Ovary (tissue), 9 donors: ENCODE results near the gene ATP6V1G2. TPM values are rescaled to one million over a fixed set of nuclear protein-coding genes. Genes with fewer than 3 reads are reported as not detected.
A peak's percentile ranks its signal among the peaks of the same experiment; 100 is the strongest.

Experiments
- DNase-seq, 5 donors: peaks; one replicate each; pipeline ENCODE4 v3.0.0-alpha.2; 2019 to 2020
- H3K27ac ChIP-seq, 2 donors: fragments of 200-600 bp; one replicate each; pipeline versions ENCODE4 v1.5.1 to v1.8.0; 2019 to 2022
- H3K27me3 ChIP-seq: fragments of 200-600 bp; one replicate; pipeline ENCODE4 v1.8.0; 2022
- H3K36me3 ChIP-seq: fragments of 200-600 bp; sonication (generic); one replicate; pipeline ENCODE4 v1.5.1; 2019
- H3K4me1 ChIP-seq: one replicate; pipeline ENCODE4 v1.8.1; 2013; ENCODE audit warnings: mild to moderate bottlenecking, moderate library complexity; ENCODE audit not compliant: insufficient read depth
- H3K4me3 ChIP-seq: fragments of 200-600 bp; sonication (generic); one replicate; pipeline ENCODE4 v1.5.1; 2017
- H3K9me3 ChIP-seq, 2 donors: fragments of 200-600 bp in 1 of 2; sonication (generic) in 1 of 2; one replicate each; pipeline versions ENCODE4 v1.5.1 to v1.8.1; 2013 to 2019; ENCODE audit warnings: mild to moderate bottlenecking in 1 of 2, moderate library complexity in 1 of 2
- EP300 ChIP-seq: sonication (generic); formaldehyde crosslinking; IDR thresholded peaks from one replicate; pipeline ENCODE4 v1.6.1; 2017; ENCODE audit warnings: antibody characterized with exemption
- POLR2A ChIP-seq: fragments of 450-650 bp; IDR thresholded peaks from one replicate; pipeline ENCODE4 v1.6.1; 2017; ENCODE audit warnings: antibody characterized with exemption, mild to moderate bottlenecking, moderate library complexity
- WGBS, 3 donors: extraction: QIAGEN DNeasy Blood & Tissue Kit in 1 of 3; methylation state at CpG; one replicate each; pipeline versions ENCODE4 v1.1.5 to v1.1.7; 2013 to 2017; 5-methylcytosine and 5-hydroxymethylcytosine counted together
- intact Hi-C, 4 donors: fragments of 100-400 bp; cut with DNase I; formaldehyde crosslinking; loops; one replicate each; pipeline versions ENCODE4 v1.11.0 to v1.15.1; 2022 to 2023
- polyA plus RNA-seq, 2 donors: library from polyadenylated mRNA; stranded (reverse); fragments of 200-250 nt in 1 of 2; fragments of 350-450 nt in 1 of 2; fragmentation: Illumina TruSeq in 1 of 2; extraction: RNeasy Lipid Tissue Mini Kit (QIAGEN cat#74804) in 1 of 2; gene quantifications; one replicate each; pipeline ENCODE4 v1.2.3, GENCODE V29; 2013 to 2014
- total RNA-seq, 7 donors: library from RNA; depleted of rRNA in 2 of 7; stranded (reverse); fragments of >200 nt in 2 of 7; fragmentation: NEBNext Ultra II Directional in 3 of 7; extraction: Animal tissue kit (Norgen Biotek cat#: 25700) in 3 of 7; gene quantifications; one replicate each; pipeline versions ENCODE4 v1.1.0 to v1.2.4, GENCODE V29; 2016 to 2023
- TF ChIP-seq, protein P1 (sequence below), 3 donors: fragments of 450-650 bp in 2 of 3; fragments of 200-600 bp in 1 of 3; IDR thresholded peaks; one replicate each; pipeline versions ENCODE4 v1.5.1 to v1.8.0; 2016 to 2022; ENCODE audit warnings: antibody characterized with exemption in 3 of 3, mild to moderate bottlenecking in 1 of 3
- donor health status: DM: no; HTN: no; CAD: no; lungs with moderate emphysema.
- donor health status: DM: no; HTN: no; CAD: no.
- donor health status: Bipolar disorder and iron deficiency.
- donor health status: DM: yes; HTN: yes; CAD: no.
- donor health status: DM: no; HTN: no; CAD: no.
- donor health status: DM: yes; HTN: yes; CAD: no.

Gene ATP6V1G2
- total and polyA plus RNA-seq, 9 donors = 0.93 to 9.3 (median 2.5) TPM

DNA sequence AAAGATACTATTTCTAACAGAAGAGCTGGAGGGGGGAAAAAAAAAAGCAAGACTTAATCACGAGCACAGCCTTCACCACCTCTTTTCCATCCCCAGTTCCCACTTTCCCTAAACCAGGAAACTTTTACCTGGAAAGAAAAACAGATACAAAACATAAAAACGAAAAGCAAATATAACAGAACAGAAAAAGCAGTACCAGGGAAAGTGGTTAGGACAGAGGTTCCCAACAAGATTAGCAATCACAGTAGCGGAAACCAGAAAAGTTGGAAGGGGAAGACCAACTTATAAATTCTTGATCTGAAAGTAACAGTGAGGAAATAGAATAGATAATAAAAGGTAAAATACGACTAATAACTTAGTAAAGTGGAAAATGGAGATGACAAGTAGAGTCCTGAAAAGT, 5.8 kb downstream of the ATP6V1G2 start:
- no peak for DNase-seq
- peaks cover 11% of the 10 kb centered on the region for H3K4me1 ChIP-seq

GRCh38 chr6:31538805-31539400, 7.5 kb downstream of the ATP6V1G2 start:
- WGBS, 3 donors = 39 to 53% (median 44%) methylated on average over 6 of the region's 6 CpGs
- no peaks in the 10 kb centered on the region for H3K27me3 ChIP-seq
- intact Hi-C loops = no loop called here
- H3K9me3 ChIP-seq = no peaks in the 10 kb centered on the region
- H3K4me3 ChIP-seq = no peak overlapping the region
- peaks cover 11% of the 10 kb centered on the region for H3K4me1 ChIP-seq
- TF ChIP-seq POLR2A (no peak), EP300 (no peak)
- TF ChIP-seq, protein P1, sequence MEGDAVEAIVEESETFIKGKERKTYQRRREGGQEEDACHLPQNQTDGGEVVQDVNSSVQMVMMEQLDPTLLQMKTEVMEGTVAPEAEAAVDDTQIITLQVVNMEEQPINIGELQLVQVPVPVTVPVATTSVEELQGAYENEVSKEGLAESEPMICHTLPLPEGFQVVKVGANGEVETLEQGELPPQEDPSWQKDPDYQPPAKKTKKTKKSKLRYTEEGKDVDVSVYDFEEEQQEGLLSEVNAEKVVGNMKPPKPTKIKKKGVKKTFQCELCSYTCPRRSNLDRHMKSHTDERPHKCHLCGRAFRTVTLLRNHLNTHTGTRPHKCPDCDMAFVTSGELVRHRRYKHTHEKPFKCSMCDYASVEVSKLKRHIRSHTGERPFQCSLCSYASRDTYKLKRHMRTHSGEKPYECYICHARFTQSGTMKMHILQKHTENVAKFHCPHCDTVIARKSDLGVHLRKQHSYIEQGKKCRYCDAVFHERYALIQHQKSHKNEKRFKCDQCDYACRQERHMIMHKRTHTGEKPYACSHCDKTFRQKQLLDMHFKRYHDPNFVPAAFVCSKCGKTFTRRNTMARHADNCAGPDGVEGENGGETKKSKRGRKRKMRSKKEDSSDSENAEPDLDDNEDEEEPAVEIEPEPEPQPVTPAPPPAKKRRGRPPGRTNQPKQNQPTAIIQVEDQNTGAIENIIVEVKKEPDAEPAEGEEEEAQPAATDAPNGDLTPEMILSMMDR (IDR thresholded peaks at IDR 0.05) = no peak
- DNase-seq = no peak
- no peak overlapping the region for H3K27ac ChIP-seq
- H3K36me3 ChIP-seq = no peaks in the 10 kb centered on the region

More for the DNA sequence above, 5.8 kb downstream of the ATP6V1G2 start:
- intact Hi-C loops = loop anchor here in 2 of 4 donors (10.0 kb wide), 2 partner anchors 74 to 294 kb away; partner anchors contain the start of gene AIF1 (in 1 of the 2)
- TF ChIP-seq, protein P1 (IDR thresholded peaks at IDR 0.05) = no peak
- TF ChIP-seq POLR2A (no peak), EP300 (no peak)
- WGBS, 3 donors = 4 to 7% (median 7%) methylated on average over 4 of the region's 4 CpGs
- H3K36me3 ChIP-seq = no peaks in the 10 kb centered on the region
- H3K4me3 ChIP-seq = peak overlapping the region; percentile 63
- no peaks in the 10 kb centered on the region for H3K27me3 ChIP-seq
- peak overlapping the region; percentile 80 to 97 for H3K27ac ChIP-seq
- no peaks in the 10 kb centered on the region for H3K9me3 ChIP-seq

GRCh38 chr6:31535538-31536324, 10.7 kb downstream of the ATP6V1G2 start:
- Histone ChIP-seq H3K4me1 (peaks cover 11% of the 10 kb centered on the region), H3K9me3 (no peaks in the 10 kb centered on the region), H3K4me3 (no peak overlapping the region), H3K36me3 (no peaks in the 10 kb centered on the region), H3K27ac (no peak overlapping the region), H3K27me3 (no peaks in the 10 kb centered on the region)
- 19 to 74% (median 27%) methylated on average over 2 of the region's 2 CpGs for WGBS, 3 donors
- no peak for DNase-seq
- intact Hi-C loops = no loop called here
- TF ChIP-seq, protein P1 (IDR thresholded peaks at IDR 0.05) = no peak
- TF ChIP-seq POLR2A = no peak
- TF ChIP-seq EP300 = no peak

- H3K36me3 ChIP-seq = no peaks in the 10 kb centered on the region
- no peak overlapping the region for H3K4me3 ChIP-seq
- H3K9me3 ChIP-seq = no peaks in the 10 kb centered on the region
- peaks cover 7% of the 10 kb centered on the region for H3K4me1 ChIP-seq
- TF ChIP-seq POLR2A = no peak
- TF ChIP-seq, protein P1 (IDR thresholded peaks at IDR 0.05) = no peak
- no peak for TF ChIP-seq EP300
- no peak overlapping the region for H3K27ac ChIP-seq
- no peak for DNase-seq
- no peaks in the 10 kb centered on the region for H3K27me3 ChIP-seq
- 87% methylated on average over 24 of the region's 24 CpGs for WGBS, 3 donors
- intact Hi-C loops = no loop called here
These were observed 11.8 kb downstream of the ATP6V1G2 start for GRCh38 chr6:31534521-31535040.
